Omental fat pad (tissue), 4 donors: ENCODE results near the gene PIP4K2A. TPM values are rescaled to one million over a fixed set of nuclear protein-coding genes. Genes with fewer than 3 reads are reported as not detected.
A peak's percentile ranks its signal among the peaks of the same experiment; 100 is the strongest.
"Not testable (repeated sequence)": the region's sequence is repeated elsewhere in the genome, so short reads cannot be mapped to it uniquely, and the experiment has no call there.

Experiments
- ATAC-seq: fragments of 150-250 bp; one replicate; pipeline ENCODE4 v1.9.1; 2016; ENCODE audit warnings: mild to moderate bottlenecking, moderate library complexity; ENCODE audit not compliant: low FRiP score
- DNase-seq: peaks from one replicate; pipeline ENCODE4 v3.0.0-alpha.2; 2019; ENCODE audit warnings: low spot score
- CTCF ChIP-seq, 3 donors: fragments of 450-650 bp; IDR thresholded peaks; one replicate each; pipeline ENCODE4 v1.5.1; 2016 to 2017; ENCODE audit warnings: antibody characterized with exemption in 3 of 3, mild to moderate bottlenecking in 3 of 3, moderate library complexity in 2 of 3
- total RNA-seq, 4 donors: library from RNA; depleted of rRNA; stranded (reverse); fragments of >200 nt; gene quantifications; one replicate each; pipeline ENCODE4 v1.1.0, GENCODE V29; 2016

Gene PIP4K2A
- total RNA-seq, 4 donors from 2014 or later: 16.2 to 32.5 (median 30.4) TPM

GRCh38 chr10:22720667-22721066 lies 6.3 kb upstream of the PIP4K2A start:
- DNase-seq (no peak), ATAC-seq (no peak)
- no peak for TF ChIP-seq CTCF (IDR thresholded peaks at IDR 0.05)

DNA sequence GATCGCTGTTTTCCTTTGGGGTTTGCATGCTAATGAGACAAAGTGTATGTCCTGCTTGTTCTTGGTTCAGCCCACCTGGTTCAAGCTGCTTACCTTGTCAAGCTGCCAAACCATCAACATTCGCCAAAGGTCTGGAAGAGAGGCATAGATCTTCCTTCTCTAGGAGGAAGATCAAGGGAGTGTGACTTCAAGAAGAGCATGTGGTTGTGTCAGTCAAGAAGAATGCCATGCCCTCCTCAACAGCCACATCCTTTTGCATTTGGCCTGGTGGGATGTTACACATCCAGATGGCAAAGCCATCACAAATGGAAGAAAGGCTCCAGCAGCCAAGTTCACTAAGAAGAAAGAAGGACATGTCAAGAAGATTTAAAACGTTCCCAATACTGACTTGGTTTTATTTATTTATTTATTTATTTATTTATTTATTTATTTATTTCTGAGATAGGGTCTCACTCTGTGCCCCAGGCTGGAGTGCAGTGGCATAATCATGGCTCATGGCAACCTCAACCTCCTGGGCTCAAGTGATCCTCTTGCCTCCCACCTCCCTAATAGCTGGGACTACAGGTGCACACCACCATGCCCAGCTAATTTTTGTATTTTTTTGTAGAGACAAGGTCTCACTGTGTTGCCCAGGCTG lies 5.1 kb upstream of the PIP4K2A start:
- no peak for DNase-seq
- no peak for TF ChIP-seq CTCF (IDR thresholded peaks at IDR 0.05)
- no peak for ATAC-seq

- not testable (repeated sequence) for DNase-seq, ATAC-seq
Measured at GRCh38 chr10:22718659-22719058, 4.3 kb upstream of the PIP4K2A start.

DNA sequence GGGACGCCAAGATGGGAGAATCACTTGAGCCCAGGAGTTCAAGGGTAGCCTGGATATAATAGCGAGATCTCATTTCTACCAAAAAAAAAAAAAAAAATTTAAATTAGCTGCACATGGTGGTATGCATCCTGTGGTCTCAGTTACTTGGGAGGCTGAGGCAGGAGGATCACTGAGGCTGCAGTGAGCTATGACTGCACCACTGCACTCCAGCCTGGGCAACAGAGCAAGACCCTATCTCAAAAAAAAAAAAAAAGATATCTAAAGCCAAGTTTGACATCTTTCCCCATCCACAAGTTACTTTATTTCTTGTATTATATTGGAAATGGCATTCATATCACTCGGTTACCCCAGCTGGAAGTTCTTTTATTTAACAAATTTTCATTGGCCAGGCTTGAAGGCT lies 3.4 kb upstream of the PIP4K2A start:
- ATAC-seq: no peak
- TF ChIP-seq CTCF (IDR thresholded peaks at IDR 0.05): no peak
- DNase-seq: no peak

DNA sequence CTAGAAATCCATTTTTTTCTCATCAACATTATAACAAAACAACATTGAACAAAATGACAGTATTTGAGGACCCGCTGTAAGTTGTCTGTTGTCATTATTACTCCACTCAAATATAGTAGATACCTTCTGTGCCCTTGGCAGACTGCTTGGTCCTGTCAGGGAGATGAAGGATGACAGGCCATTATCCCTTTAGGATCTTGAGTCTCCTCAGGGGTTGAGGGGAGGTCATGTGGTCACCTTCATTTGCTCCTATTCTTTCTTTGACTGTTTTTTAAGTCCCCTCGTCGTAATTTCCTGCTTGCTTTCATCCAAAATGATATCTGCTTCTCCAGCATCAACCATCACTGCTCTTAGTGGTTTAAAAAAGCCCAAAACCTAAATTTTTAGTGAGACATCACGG lies 2.6 kb upstream of the PIP4K2A start:
- ATAC-seq (no peak), DNase-seq (no peak)
- TF ChIP-seq CTCF (IDR thresholded peaks at IDR 0.05): no peak

- ATAC-seq (no peak), DNase-seq (no peak)
- no peak for TF ChIP-seq CTCF (IDR thresholded peaks at IDR 0.05)
Measured at GRCh38 chr10:22715290-22715625, 880 bp upstream of the PIP4K2A start.

GRCh38 chr10:22713853-22714478 lies 412 bp downstream of the PIP4K2A start:
- DNase-seq: no peak
- ATAC-seq: peak; percentile 5
- no peak for TF ChIP-seq CTCF (IDR thresholded peaks at IDR 0.05)
